Fibroblast of peridontal ligament (primary cell): ENCODE data around the gene MACROD2.

ENCODE experiments used
- DNase-seq: peaks from one replicate; pipeline ENCODE4 v3.0.0-alpha.2; 2010; ENCODE audit errors: extremely low read depth

The MACROD2 gene

GRCh38 chr20:14525426-14525825 is 530.1 kb downstream of the MACROD2 start:
- DNase-seq, result no peak

GRCh38 chr20:14526891-14527290 is 531.6 kb downstream of the MACROD2 start:
- no peak for DNase-seq

- DNase-seq, result no peak
Measured at GRCh38 chr20:14531786-14532185, 536.5 kb downstream of the MACROD2 start.

- peak; percentile 49 for DNase-seq
Measured at GRCh38 chr20:14536738-14537137, 541.4 kb downstream of the MACROD2 start.

GRCh38 chr20:14538433-14538832 is 543.1 kb downstream of the MACROD2 start:
- DNase-seq, result no peak

- DNase-seq, result no peak
Measured at GRCh38 chr20:14543040-14543439, 547.7 kb downstream of the MACROD2 start.

GRCh38 chr20:14544688-14545087 is 549.4 kb downstream of the MACROD2 start:
- DNase-seq, result no peak

GRCh38 chr20:14550655-14551054 is 555.3 kb downstream of the MACROD2 start:
- no peak for DNase-seq

- DNase-seq, result peak; percentile 66
Measured at GRCh38 chr20:14553774-14554534, 558.6 kb downstream of the MACROD2 start.

GRCh38 chr20:14555676-14556075 is 560.4 kb downstream of the MACROD2 start:
- DNase-seq, result no peak

GRCh38 chr20:14556206-14556605 is 560.9 kb downstream of the MACROD2 start:
- no peak for DNase-seq

- DNase-seq, result no peak
Measured at GRCh38 chr20:14559612-14560011, 564.3 kb downstream of the MACROD2 start.

GRCh38 chr20:14561741-14562221 is 566.5 kb downstream of the MACROD2 start:
- DNase-seq, result peak; percentile 80

GRCh38 chr20:14562981-14563380 is 567.7 kb downstream of the MACROD2 start:
- DNase-seq, result no peak

GRCh38 chr20:14566505-14566904 is 571.2 kb downstream of the MACROD2 start:
- peak; percentile 98 for DNase-seq

- DNase-seq, result no peak
Measured at GRCh38 chr20:14568225-14568624, 572.9 kb downstream of the MACROD2 start.

GRCh38 chr20:14568701-14569100 is 573.4 kb downstream of the MACROD2 start:
- DNase-seq, result no peak

GRCh38 chr20:14569641-14570040 is 574.3 kb downstream of the MACROD2 start:
- peak; percentile 78 for DNase-seq

- peak; percentile 32 for DNase-seq
Measured at GRCh38 chr20:14570811-14571210, 575.5 kb downstream of the MACROD2 start.

- no peak for DNase-seq
Measured at GRCh38 chr20:14573676-14574075, 578.4 kb downstream of the MACROD2 start.

- DNase-seq, result no peak
Measured at GRCh38 chr20:14576196-14576877, 581.0 kb downstream of the MACROD2 start.

- DNase-seq, result no peak
Measured at GRCh38 chr20:14580418-14581074, 585.2 kb downstream of the MACROD2 start.

- no peak for DNase-seq
Measured at GRCh38 chr20:14581731-14582130, 586.4 kb downstream of the MACROD2 start.
